ENCODE data around the gene PIP5K1B. TPM values are rescaled to one million over a fixed set of nuclear protein-coding genes. Genes with fewer than 3 reads are reported as not detected.

Gene PIP5K1B
- total and polyA plus RNA-seq, 2 of the 13 experiments (the other 11 are each of a cell fraction or from before 2014, with no cell fraction given) = 15.8 to 17.5 TPM

GRCh38 chr9:68927165-68927564 is 222.1 kb downstream of the PIP5K1B start:
- no peaks in the 10 kb centered on the region for H4K20me1 ChIP-seq (ENCODE audit: insufficient read depth, low read length)
- no peak overlapping the region for H3K9ac ChIP-seq (ENCODE audit: insufficient read depth, low read depth, low read length)
- ChIA-PET CTCF (ENCODE audit: low intra/inter-chr PET ratio, low total read pairs) (no interaction called here), POLR2A (no interaction called here)
- no peaks in the 10 kb centered on the region for H3K9me3 ChIP-seq (ENCODE audit: low read length)
- no peak overlapping the region for H3K4me2 ChIP-seq (ENCODE audit: low read depth, low read length)
- in situ Hi-C loops (cut with HindIII; ENCODE audit: extremely low pct_ligation_motif_present, low pct_unique_long_range_greater_than_20kb) = loop anchor here (10.0 kb wide), 1 partner anchor 82 kb away; no protein-coding TSS in a partner anchor
- peaks cover 3 to 17% of the 10 kb centered on the region in 2 experiments for H3K36me3 ChIP-seq (replicated peaks in 1 of 2; ENCODE audit: control insufficient read depth in 1 of 2, insufficient read depth in 2 of 2, low read length in 2 of 2)
- no peak overlapping the region for H3K27ac ChIP-seq (ENCODE audit: extremely low read length, insufficient read depth, low read length)
- DNase-seq (ENCODE audit: low spot score) (no peak), ATAC-seq (no peak), FAIRE-seq (no peak)
- TF ChIP-seq PCBP1 (IDR thresholded peaks at IDR 0.05; ENCODE audit: borderline replicate concordance, low read depth, low read length) = no peak
- no peak for TF ChIP-seq IRF2 (CRISPR knock-in tag; IDR thresholded peaks at IDR 0.05)
- TF ChIP-seq ELF1 (CRISPR knock-in tag; IDR thresholded peaks at IDR 0.05) = no peak
- no peak for TF ChIP-seq ZSCAN29 (CRISPR knock-in tag; conservative IDR thresholded peaks at IDR 0.05)
- TF ChIP-seq LCORL (IDR thresholded peaks at IDR 0.05) = no peak
- TF ChIP-seq LCORL (CRISPR knock-in tag; IDR thresholded peaks at IDR 0.05) = no peak
- TF ChIP-seq NCOA2 (CRISPR knock-in tag; IDR thresholded peaks at IDR 0.05) = no peak
- no peak for TF ChIP-seq ZBTB8A (CRISPR knock-in tag; IDR thresholded peaks at IDR 0.05; ENCODE audit: borderline replicate concordance, low read depth)
- no peaks in the 10 kb centered on the region for H3K4me1 ChIP-seq (ENCODE audit: insufficient read depth, low read length)
- intact Hi-C loops (cut with micrococcal nuclease; ENCODE audit: unreplicated experiment) = no loop called here
- H3K27me3 ChIP-seq (ENCODE audit: control insufficient read depth in 1 of 2, insufficient read depth in 2 of 2, low read length in 2 of 2) = no peaks in the 10 kb centered on the region
- no peak overlapping the region for H3K4me3 ChIP-seq (replicated peaks in 1 of 3; ENCODE audit: insufficient read depth in 1 of 3, low read depth in 2 of 3, low read length in 3 of 3)
- no peak overlapping the region for H2AFZ ChIP-seq (ENCODE audit: low read length)
- no TSS peak for BruUV-seq (replicated peaks)
- no peaks in the 10 kb centered on the region for H3K79me2 ChIP-seq (ENCODE audit: insufficient read depth, low read length)
- WGBS (ENCODE audit: low lambda C conversion rate) = 98% methylated on average over 2 of the region's 2 CpGs

GRCh38 chr9:68931821-68932220 is 226.8 kb downstream of the PIP5K1B start:
- POLR2A ChIA-PET = no interaction called here
- H3K36me3 ChIP-seq (replicated peaks in 1 of 2; ENCODE audit: control insufficient read depth in 1 of 2, insufficient read depth in 2 of 2, low read length in 2 of 2) = peaks cover 3 to 14% of the 10 kb centered on the region in 2 experiments; a peak in 4 of 5 replicates
- no peak for TF ChIP-seq TRIM24 (CRISPR knock-in tag; IDR thresholded peaks at IDR 0.05)
- TF ChIP-seq HOXA9 (CRISPR knock-in tag; IDR thresholded peaks at IDR 0.05; ENCODE audit: borderline replicate concordance) = no peak
- TF ChIP-seq TAF1 (CRISPR knock-in tag; IDR thresholded peaks at IDR 0.05) = no peak
- TF ChIP-seq GFI1 (CRISPR knock-in tag; IDR thresholded peaks at IDR 0.05; ENCODE audit: borderline replicate concordance) = no peak
- no peak for TF ChIP-seq SP5 (CRISPR knock-in tag; IDR thresholded peaks at IDR 0.05; ENCODE audit: borderline replicate concordance, low read depth)
- no peak for TF ChIP-seq SRF (IDR thresholded peaks at IDR 0.05; ENCODE audit: low read depth, low read length)
- TF ChIP-seq CCAR2 (optimal IDR thresholded peaks at IDR 0.05; ENCODE audit: low read depth, low read length) = no peak
- ATAC-seq = no peak
- in situ Hi-C loops (cut with HindIII; ENCODE audit: extremely low pct_ligation_motif_present, low pct_unique_long_range_greater_than_20kb) (no loop called here), intact Hi-C loops (cut with micrococcal nuclease; ENCODE audit: unreplicated experiment) (no loop called here)
- FAIRE-seq = no peak
- no TSS peak for BruUV-seq (replicated peaks)
- H3K9ac ChIP-seq (ENCODE audit: insufficient read depth, low read depth, low read length) = no peak overlapping the region
- H3K4me1 ChIP-seq (ENCODE audit: insufficient read depth, low read length) = no peaks in the 10 kb centered on the region
- CTCF ChIA-PET (ENCODE audit: low intra/inter-chr PET ratio, low total read pairs) = no interaction called here
- no peaks in the 10 kb centered on the region for H3K79me2 ChIP-seq (ENCODE audit: insufficient read depth, low read length)
- DNase-seq (ENCODE audit: low spot score) = no peak
- H3K9me3 ChIP-seq (ENCODE audit: low read length) = no peaks in the 10 kb centered on the region
- H3K27me3 ChIP-seq (ENCODE audit: control insufficient read depth in 1 of 2, insufficient read depth in 2 of 2, low read length in 2 of 2) = no peaks in the 10 kb centered on the region
- H3K4me3 ChIP-seq (replicated peaks in 1 of 3; ENCODE audit: insufficient read depth in 1 of 3, low read depth in 2 of 3, low read length in 3 of 3) = no peak overlapping the region
- WGBS (ENCODE audit: low lambda C conversion rate) = 99% methylated on average over 6 of the region's 6 CpGs
- H3K4me2 ChIP-seq (ENCODE audit: low read depth, low read length) = no peak overlapping the region
- no peak overlapping the region for H2AFZ ChIP-seq (ENCODE audit: low read length)
- H3K27ac ChIP-seq (ENCODE audit: extremely low read length, insufficient read depth, low read length) = no peak overlapping the region
- H4K20me1 ChIP-seq (ENCODE audit: insufficient read depth, low read length) = no peaks in the 10 kb centered on the region
